Lower leg skin (tissue), 3 donors: Measurements from ENCODE around the gene TCN2.

ENCODE experiments used
- CTCF ChIP-seq, 3 donors: fragments of 450-650 bp; IDR thresholded peaks; one replicate each; pipeline ENCODE4 v1.5.1; 2016; ENCODE audit warnings: antibody characterized with exemption in 3 of 3, mild to moderate bottlenecking in 3 of 3, moderate library complexity in 2 of 3
- POLR2A ChIP-seq, 2 donors: fragments of 450-650 bp; IDR thresholded peaks; one replicate each; pipeline ENCODE4 v1.6.1; 2016 to 2017; ENCODE audit warnings: antibody characterized with exemption in 2 of 2, mild to moderate bottlenecking in 1 of 2, moderate library complexity in 1 of 2

GRCh38 chr22:30596886-30597285 is 10.1 kb upstream of the TCN2 start:
- TF ChIP-seq CTCF (IDR thresholded peaks at IDR 0.05) (no peak), POLR2A (IDR thresholded peaks at IDR 0.05) (no peak)
